ENCODE measurements around the gene NEU2.
A peak's percentile ranks its signal among the peaks of the same experiment; 100 is the strongest.
"Not testable (repeated sequence)": the region's sequence is repeated elsewhere in the genome, so short reads cannot be mapped to it uniquely, and the experiment has no call there.

Gene NEU2

DNA sequence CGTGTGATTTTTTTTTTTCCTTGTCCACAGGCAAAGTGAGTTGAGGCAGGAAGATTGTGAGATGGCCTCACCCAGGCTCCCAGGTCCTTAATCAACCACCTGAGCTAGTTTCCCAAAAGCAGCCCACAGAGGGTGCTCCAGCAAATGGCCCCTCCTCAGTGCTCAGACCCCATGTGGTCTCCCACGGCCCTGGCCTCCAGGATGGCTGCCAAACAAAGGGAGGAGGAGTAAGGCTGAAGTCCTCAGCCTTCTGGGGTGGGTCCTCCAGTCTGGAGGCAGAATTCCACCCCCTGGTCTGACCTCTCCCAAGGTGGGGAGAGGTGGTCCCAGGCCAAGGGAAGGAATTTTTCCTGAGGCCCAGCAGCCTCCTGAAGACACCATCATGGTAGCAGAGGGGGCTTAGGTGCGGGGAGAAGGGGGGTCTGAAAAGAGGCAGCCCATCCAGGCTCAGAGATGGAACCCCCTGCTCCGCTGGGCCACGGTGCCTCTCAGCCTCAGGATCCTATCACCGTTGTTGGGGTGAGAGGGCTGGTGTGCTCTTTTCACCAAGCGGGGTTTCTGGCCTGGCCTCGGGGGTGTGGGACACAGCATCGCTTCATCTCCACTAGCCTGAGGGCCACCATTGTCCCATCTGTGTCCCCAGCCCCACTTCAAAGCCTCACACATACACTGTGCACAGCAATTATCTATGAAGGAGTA, 21.8 kb upstream of the NEU2 start:
- DNase-seq, result no peak

DNA sequence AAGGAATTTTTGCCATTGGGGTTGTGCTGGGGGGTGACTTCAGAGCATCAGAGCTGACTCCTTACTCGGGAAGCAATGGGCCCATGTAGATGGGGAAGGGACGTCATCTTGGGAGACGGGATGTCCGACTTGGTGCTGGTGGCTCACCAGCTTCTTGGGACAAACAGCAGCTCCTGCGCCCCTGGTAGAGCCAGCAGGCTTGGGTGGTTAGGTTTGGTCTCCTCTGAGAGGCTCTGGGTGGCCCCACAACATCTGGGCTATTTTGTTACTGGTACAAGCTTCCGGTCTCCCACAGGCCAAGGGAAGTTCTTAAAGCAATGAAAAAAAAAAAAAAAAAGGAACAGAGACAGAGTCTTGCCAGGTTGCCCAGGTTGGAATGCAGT, 21.2 kb upstream of the NEU2 start:
- DNase-seq, result no peak

DNA sequence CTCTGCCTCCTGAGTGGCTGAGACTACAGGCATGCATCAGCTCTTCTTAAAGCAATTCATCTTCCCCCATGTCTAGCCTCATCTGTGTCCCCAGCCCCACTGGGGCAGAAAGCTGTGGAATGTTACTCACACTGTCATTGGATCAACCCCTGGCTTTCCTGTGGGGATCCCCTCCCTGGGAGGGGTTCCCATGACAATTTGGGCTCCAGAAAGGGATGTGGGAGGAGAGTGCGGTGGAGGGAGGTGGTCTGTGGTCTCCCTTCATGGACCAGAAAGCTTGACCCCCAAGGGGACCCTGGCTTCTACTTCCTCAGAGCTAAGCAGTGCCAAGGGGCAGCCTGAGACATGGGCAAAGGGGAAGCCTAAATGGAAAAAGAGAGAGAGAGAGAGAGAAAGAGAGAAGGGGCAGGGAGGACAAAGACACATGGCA, 20.8 kb upstream of the NEU2 start:
- no peak for DNase-seq

DNA sequence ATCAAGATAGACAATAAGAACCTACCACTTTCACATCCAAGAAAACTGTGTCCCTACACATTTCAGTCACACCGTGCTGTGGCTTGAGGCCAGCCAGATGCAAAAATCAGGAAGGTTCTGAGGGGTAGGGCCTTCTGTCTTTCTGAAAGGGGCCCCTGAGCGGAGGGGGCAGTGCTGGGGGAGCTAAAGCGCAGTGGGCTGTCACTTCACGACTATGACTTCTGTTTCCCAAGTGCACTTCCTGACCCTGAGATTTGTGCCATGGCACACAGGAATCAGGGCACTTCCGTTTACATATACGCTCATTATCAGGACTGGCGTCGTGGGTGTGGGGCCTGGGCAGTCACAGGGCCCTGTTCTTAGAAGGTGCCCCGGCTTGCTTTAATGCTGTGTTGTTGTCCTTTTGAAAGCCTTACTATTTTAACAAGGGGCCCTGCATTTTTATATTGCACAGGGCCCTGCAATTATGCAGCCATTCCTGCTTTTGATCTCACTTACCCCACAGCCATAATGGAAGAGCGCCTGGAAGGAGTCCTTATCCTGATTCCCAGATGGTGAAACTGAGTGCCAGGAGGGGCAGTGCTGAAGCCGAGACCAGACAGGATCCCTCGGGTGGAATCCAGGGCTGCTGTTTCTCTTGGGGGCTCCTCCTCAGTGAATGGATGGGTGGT, 20.0 kb upstream of the NEU2 start:
- DNase-seq, result peak; percentile 49 to 68

DNA sequence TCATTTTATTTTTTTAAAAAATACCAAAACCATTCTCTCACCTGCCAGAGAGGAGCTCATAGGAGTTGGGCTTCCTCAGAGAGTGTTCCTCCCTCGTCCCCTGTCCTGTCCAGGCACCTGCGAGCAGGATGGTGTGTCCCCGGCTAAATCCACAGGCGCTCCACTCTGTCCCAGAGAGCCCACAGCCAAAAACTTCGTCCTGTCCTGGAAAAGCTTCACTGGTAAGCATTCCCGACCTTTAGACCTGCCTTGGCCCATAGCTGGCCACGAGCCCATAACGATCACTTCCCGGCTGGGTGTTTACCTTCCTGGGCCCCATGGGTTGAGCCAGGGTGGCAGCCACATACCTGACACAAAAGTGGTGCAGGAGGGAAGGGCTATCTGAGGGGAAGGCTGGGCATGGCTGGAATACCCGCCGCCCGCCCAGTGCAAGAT, 19.4 kb upstream of the NEU2 start, which contains the start of gene NGEF:
Gene NGEF (minus strand): TSS at position 230 of the 435 bp plus-strand sequence. CDS start 38,366 bp downstream, outside the sequence.
- DNase-seq, result no peak

DNA sequence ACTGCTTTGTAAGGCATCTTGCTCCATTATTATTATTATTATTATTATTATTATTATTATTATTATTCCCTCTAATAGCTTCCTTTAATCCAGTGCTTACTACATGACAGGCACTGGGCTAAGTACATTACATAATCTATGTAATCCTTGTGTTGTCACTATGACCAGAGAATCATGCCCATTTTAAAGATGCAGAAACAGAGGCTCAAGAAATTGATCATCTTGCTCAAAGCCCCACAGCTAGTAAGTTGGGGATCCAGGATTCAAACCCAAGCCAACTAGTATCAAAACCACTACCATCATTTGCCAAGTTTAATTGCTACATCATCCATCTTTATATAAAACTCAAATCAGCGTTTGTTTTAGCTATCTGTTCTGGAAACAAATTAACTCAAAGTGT, 18.8 kb upstream of the NEU2 start:
- DNase-seq, result no peak

DNA sequence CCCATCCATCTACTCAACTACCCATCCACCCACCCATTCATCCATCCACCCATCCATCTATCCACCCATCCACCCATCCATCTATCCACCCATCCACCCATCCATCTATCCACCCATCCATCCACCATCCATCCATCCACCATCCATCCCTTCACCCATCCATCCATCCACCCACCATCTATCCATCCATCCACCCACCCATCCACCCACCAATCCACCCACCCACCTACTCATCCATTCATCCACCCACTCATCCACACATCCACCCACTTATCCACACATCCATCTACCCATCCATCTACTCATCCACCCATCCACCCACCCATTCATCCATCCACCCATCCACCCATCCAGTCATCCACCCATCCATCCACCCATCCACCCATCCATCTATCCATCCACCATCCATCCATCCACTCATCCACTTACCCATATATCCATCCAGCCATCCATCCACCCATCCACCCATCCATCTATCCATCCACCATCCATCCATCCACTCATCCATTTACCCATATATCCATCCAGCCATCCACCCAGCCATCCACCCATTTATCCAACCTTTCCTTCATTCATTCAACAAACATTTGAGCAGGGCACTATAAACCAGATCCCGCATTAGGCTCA, 17.3 kb upstream of the NEU2 start:
- DNase-seq, result no peak

DNA sequence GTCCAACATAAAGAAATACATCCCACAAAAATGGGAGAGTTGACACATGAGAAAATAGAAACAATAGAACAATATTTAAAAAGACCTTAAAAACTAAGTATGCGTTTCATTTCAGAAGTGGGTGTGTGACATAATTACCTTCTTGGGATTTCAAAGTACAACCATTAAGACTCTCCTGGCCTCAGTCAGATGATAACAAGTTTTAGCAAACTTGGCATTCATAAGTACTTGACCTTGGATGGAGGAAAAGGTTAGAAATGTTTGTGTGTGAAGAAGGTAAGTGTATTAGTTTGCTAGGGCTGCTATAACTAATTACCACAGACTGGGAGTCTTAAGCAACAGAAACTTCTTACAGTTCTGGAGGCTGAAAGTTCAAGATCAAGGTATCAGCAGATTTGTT, 14.5 kb upstream of the NEU2 start:
- no peak for DNase-seq

DNA sequence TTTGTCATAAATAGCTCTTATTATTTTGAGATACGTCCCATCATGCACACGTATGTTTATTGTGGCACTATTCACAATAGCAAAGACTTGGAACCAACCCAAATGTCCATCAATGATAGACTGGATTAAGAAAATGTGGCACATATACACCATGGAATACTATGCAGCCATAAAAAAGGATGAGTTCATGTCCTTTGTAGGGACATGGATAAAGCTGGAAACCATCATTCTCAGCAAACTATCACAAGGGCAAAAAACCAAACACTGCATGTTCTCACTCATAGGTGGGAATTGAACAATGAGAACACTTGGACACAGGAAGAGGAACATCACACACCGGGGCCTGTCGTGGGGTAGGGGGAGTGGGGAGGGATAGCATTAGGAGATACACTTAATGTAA, 12.9 kb upstream of the NEU2 start:
- DNase-seq, result not testable (repeated sequence)

DNA sequence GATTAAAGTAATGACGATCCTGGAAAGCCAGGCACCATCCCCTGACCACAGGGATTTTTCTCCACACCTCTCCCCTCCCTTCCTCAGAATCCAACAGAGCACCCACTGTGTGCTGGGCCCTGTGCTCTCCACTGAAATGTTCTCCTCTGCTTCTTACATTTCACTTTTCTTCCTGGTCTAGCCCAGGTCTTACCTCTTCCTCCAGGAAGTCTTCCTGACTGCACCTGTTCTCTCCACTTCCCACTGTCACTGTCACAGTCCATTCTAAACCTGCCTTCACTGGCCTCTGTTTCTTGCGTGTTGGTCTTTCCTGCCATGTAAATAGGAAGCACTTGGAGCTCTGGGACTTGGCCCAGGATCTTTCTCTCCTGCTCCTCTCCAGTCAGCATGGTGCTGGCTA, 12.0 kb upstream of the NEU2 start:
- DNase-seq, result no peak

DNA sequence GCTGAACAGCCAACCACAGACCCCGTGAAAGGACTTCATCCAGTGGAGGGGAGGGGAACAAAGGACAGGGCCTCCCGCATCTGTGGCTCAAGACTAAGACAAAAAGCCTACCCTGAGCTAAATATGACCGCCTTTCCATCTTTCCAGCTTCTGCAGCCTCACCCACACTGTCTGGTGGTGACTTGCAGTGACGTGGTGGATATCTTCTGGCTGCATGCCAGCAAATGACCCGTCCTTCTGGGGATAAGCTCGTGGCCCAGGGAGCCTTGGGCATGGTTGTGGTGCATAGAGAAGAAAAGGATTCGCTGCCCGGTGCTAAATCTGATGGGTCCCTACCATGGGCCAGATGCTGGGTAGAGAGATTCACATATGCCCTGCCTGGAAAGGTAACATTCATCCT, 10.7 kb upstream of the NEU2 start:
- no peak for DNase-seq

DNA sequence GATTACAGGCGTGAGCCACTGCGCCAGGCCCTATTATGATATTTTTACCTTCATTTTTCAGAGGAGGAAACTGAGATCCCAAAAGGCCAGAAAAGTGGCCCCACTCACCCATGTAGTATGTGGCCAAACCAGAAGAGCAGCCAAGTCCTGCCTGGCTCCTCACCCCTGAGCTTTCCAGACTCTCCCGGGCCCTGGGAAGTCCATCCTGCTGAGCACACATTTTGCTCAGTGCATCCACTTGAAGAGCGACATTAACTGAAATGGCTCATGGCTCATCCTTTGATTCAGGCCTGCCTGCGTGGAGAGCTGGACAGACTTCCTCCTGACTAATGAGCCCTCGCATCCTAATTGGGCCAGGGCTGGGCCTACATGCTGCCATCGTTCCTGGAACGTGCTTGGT, 9.9 kb upstream of the NEU2 start:
- DNase-seq, result no peak

DNA sequence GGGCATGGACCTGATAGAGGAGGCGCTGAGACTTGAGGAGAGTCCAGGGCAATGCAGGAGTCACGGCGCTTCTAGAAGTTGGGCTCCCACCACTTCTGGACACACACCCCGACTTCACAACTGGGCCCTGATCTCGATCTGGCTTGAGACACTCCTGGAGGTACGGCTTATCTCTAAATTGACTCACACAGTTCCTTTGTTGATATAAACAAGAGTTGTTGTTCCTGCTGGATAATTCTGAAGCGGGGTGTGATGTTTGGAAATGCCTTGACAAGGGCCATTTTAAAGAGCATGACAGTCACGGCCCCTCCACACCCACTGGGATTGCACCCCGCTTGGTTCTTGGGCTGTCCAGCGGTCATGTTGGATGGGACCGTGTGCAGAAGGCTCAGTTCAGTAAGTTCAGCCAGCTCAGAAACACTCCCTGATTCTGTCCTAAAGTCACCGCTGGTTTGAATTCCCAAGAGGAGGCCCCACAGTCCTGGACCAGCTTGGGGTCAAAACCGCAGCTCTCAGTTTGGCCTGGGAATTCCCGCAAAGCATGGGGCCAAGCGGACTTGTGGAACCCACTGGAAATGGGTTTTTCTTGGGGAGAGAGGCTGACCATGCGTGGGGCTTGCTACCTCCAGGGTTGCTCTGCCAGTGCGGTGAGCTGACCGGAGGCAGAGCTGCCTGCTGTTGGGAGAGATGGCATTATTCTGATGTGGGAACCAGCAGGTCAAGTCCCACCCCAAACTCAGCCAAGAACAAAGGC, 9.3 kb upstream of the NEU2 start:
- no peak for DNase-seq

DNA sequence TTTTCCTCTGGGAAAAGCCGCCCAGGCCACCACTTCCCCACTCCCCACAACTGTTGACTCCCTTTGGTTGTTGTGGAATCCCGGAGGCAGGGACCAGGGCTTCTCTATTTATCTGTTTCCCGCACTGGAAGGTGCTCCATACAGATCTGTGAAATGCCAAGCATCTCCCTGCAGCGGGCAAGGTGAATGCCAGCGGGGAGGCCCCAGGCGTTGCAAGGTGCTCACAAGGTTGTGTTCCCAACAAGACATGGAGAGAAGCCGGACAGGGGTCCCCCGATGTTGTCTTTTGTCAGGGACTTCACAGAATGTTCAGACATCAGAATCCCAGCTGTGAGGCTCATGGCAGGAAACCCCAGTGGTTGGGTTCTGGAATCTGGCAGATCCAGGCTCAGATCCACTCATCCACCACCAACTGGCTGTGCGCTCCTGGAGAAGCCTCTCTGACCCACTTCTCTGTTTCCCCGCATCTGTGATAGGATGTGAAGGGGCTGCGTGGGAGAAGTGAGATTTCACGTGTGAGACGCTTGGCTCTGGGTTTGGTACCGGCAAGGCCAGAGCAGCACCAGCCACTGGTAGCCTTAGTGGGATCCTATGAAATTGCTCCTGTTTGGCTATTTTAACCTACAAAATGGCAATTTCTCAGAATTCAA, 8.6 kb upstream of the NEU2 start:
- DNase-seq, result no peak

DNA sequence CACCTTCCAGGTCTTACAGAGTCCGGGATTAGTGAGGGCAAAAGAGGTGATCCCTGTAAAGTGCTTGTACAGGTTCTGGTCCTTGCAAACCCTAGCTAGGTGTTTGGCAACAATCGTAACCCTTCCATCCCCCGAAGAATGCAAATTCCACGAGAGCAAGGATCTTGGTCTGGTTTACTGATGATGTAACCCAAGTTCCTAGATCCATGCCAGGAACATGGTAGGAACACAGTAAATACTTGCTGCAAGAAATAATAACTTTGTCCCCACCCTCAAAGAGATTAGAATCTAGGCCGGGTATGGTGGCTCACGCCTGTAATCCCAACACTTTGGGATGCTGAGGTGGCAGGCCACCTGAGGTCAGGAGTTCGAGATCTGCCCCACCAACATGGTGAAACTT, 6.8 kb upstream of the NEU2 start:
- DNase-seq, result no peak

DNA sequence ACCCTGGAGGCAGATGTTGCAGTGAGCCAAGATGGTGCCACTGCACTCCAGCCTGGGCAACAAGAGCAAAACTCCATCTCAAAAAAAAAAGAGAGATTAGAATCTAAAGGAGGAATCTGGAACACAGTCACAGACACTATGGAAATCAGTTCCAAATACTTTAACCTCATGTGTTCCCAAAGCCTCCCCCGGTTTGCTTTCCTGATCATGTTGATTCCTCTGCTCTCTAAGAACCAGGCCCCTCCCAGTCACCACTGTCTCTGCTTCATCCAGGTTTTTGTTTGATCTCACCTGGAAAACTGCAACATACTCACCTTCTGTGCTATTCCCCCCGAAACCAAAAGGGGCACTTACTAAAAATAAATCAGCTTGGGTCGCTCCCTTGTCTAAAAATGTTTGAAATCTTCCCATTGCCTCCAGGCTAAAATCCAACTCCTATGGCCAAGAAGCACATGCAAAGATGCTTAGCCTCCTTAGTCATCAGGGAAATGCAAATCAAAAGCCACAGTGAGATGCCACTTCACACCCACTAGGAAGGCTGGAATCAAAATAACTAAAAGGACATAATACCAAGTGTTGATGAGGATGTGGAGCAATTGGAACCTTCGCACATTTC, 6.2 kb upstream of the NEU2 start:
- DNase-seq, result no peak

DNA sequence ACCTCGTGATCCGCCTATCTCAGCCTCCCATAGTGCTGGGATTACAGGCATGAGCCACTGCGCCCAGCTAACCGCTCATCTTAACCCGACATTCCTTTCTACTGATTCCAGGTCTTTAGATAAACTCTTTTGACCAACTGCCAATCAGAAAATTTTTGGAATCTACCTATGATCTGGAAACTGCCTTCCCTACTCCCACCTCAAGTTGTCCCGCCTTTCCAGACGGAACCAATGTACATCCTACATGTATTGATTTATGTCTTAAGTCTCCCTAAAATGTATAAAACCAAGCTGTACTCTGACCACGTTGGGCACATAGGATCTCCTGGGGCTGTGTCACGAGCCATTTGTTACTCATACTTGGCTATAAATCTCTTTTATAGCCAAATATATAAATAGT, 3.2 kb upstream of the NEU2 start:
- no peak for DNase-seq

DNA sequence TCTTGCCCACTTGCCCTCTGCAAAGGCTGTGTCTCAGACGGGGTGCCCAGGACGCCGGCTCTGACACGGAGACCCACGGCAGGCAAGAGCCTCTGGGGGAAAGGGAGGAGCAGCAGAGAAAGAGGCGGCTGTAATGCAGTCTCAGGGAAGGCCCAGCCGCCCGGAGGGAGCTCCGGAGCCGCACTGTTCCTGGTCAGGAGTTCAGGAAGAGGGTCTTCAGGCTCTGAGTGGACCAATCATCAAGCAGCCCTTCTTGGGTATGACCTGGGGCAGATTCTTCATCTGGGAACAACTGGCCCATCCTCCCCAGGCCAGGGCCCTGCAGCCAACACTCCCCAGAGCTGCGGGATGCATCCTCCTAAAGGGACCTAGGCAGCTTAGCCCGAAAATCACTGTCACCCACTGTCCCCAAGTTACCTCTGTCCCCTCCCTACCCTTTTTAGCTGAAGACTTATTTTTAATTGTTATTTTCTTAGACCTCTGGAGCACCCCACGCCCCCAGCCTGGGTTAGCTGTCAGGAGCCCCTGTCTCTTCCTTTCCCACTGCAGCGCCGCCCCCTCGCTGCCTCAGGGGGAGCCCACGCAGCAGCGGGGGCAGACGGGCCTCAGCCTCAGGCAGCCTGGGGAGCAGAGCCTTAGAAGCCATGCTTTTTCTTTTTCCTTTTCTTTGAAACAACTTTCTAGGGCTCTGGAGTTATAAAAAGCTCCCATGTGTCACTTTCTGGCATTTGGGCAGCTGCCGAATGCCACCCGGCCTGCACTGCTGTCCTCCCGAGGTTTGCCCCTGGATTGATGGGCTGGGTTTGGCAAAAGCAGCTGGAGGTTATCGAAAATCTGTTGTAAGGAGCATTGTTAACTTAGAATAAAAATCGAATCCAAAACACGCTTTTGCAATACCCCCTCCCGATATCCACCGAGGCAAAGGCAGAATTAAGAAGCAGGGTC, 644 bp upstream of the NEU2 start:
- no peak for DNase-seq

DNA sequence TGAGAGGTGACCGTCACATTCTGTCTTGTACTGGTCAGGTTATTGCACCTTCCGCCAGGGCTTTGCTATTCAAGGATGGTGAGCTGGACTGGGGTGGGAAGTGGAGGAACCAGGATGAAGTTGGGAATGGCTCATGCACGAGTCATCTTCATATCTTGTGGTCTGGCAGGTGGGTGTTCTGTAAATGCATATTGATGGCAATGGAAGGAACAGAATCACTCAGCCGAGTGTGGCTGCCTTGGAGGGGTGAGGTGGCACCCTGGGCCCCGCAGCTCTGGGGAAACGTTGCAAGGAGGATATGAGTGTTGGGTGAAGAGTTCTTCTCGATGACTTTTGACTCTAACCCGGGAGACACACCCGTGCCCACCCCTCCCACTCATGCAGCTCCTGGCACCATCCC, 1.2 kb downstream of the NEU2 start:
- DNase-seq, result no peak

DNA sequence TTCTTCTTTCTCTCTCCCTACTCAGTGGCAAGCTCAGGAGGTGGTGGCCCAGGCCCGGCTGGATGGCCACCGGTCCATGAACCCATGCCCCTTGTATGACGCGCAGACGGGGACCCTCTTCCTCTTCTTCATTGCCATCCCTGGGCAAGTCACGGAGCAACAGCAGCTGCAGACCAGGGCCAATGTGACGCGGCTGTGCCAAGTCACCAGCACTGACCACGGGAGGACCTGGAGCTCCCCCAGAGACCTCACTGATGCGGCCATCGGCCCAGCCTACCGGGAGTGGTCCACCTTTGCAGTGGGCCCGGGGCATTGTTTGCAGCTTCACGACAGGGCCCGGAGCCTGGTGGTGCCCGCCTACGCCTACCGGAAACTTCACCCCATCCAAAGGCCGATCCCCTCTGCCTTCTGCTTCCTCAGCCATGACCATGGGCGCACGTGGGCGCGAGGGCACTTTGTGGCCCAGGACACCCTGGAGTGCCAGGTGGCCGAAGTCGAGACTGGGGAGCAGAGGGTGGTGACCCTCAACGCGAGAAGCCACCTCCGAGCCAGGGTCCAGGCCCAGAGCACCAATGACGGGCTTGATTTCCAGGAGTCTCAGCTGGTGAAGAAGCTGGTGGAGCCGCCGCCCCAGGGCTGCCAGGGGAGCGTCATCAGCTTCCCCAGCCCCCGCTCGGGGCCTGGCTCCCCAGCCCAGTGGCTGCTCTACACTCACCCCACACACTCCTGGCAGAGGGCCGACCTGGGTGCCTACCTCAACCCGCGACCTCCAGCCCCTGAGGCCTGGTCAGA, 1.8 kb downstream of the NEU2 start:
- no peak for DNase-seq
